ENCODE measurements around the gene OR7A17. TPM values are rescaled to one million over a fixed set of nuclear protein-coding genes. Genes with fewer than 3 reads are reported as not detected.

Gene OR7A17
- total and polyA plus RNA-seq, 2 of the 8 experiments (the other 6 are each of a cell fraction or from before 2014, with no cell fraction given): not detected

GRCh38 chr19:14890643-14891379 lies 4.9 kb upstream of the OR7A17 start:
- H2BK12ac ChIP-seq (ENCODE audit: low read depth, low read length): no peak overlapping the region
- H4K5ac ChIP-seq (ENCODE audit: insufficient read length, low read depth, low read length): no peak overlapping the region
- no peak overlapping the region for H3K4me3 ChIP-seq (ENCODE audit: extremely low read depth in 1 of 4, insufficient read depth in 2 of 4, low read depth in 3 of 4, low read length in 4 of 4)
- no peaks in the 10 kb centered on the region for H3K36me3 ChIP-seq (ENCODE audit: control insufficient read depth in 2 of 4, insufficient read depth in 4 of 4, low read length in 3 of 4)
- no peak overlapping the region for H2BK5ac ChIP-seq (ENCODE audit: low read depth, low read length)
- POLR2A ChIA-PET (ENCODE audit: partially characterized antibody): no interaction called here
- no peak overlapping the region for H3K4me2 ChIP-seq (ENCODE audit: insufficient read depth in 1 of 2, low read depth in 2 of 2, low read length in 2 of 2)
- no peak overlapping the region for H4K8ac ChIP-seq (ENCODE audit: extremely low read depth, insufficient read depth, low read length)
- FAIRE-seq: no peak
- no peak overlapping the region for H3K27ac ChIP-seq (ENCODE audit: low read depth, low read length)
- 83% methylated on average over 10 of the region's 10 CpGs; no CpG with 5 or more reads in 1 of the 2 experiments for WGBS, 2 experiments (ENCODE audit: extremely low coverage in 1 of 2, insufficient coverage in 1 of 2, insufficient read length in 1 of 2, insufficient replicate concordance in 2 of 2, low coverage in 1 of 2, low lambda C conversion rate in 2 of 2, missing lambda C conversion rate in 1 of 2)
- no peaks in the 10 kb centered on the region for H3K79me2 ChIP-seq (ENCODE audit: control insufficient read depth in 1 of 2, insufficient read depth in 2 of 2, low read length in 2 of 2)
- no peaks in the 10 kb centered on the region for H3K79me1 ChIP-seq (ENCODE audit: low read depth, low read length)
- no peaks in the 10 kb centered on the region for H3K27me3 ChIP-seq (replicated peaks in 1 of 4; ENCODE audit: control insufficient read depth in 3 of 4, extremely low read depth in 1 of 4, insufficient read depth in 3 of 4, low read length in 3 of 4)
- CTCF ChIA-PET (ENCODE audit: partially characterized antibody): no interaction called here
- H3K9ac ChIP-seq (replicated peaks in 1 of 4; ENCODE audit: extremely low read depth in 1 of 4, low read depth in 3 of 4, low read length in 3 of 4): no peak overlapping the region
- H3K4me1 ChIP-seq (replicated peaks in 1 of 4; ENCODE audit: control insufficient read depth in 3 of 4, insufficient read depth in 4 of 4, low read length in 3 of 4): no peaks in the 10 kb centered on the region
- peaks cover 37 to 45% of the 10 kb centered on the region in 2 experiments for H3K9me3 ChIP-seq (ENCODE audit: insufficient read depth in 2 of 2, low read depth in 1 of 2, low read length in 1 of 2)
- H3K56ac ChIP-seq (replicated peaks; ENCODE audit: insufficient read length, low read depth, low read length): no peak overlapping the region
- H2BK20ac ChIP-seq (ENCODE audit: low read length): no peak overlapping the region
- H4K20me1 ChIP-seq (replicated peaks in 1 of 2; ENCODE audit: control insufficient read depth in 1 of 2, insufficient read depth in 2 of 2, low read length in 2 of 2): no peaks in the 10 kb centered on the region
- DNase-seq (ENCODE audit: low read depth in 1 of 2, low spot score in 2 of 2): no peak
- no peak overlapping the region for H2BK120ac ChIP-seq (replicated peaks; ENCODE audit: low read depth, low read length)
- H3K4ac ChIP-seq (replicated peaks; ENCODE audit: insufficient read length, low read depth, low read length): no peak overlapping the region
- H3K14ac ChIP-seq (ENCODE audit: insufficient read length): no peak overlapping the region
- H3K23ac ChIP-seq (ENCODE audit: insufficient read length): no peak overlapping the region
- H2AK5ac ChIP-seq (ENCODE audit: low read depth, low read length): no peak overlapping the region
- no peak overlapping the region for H4K91ac ChIP-seq (replicated peaks; ENCODE audit: insufficient read length, low read length)
- no peak overlapping the region for H2BK15ac ChIP-seq (ENCODE audit: low read length)
- no peak overlapping the region for H3K18ac ChIP-seq (ENCODE audit: extremely low read depth, low read length)
- no peak overlapping the region for H2AFZ ChIP-seq (ENCODE audit: low read length)
- H3K23me2 ChIP-seq (ENCODE audit: low read depth, low read length): no peaks in the 10 kb centered on the region
- TF ChIP-seq CHD2 (IDR thresholded peaks at IDR 0.05; ENCODE audit: low read length): no peak
- TF ChIP-seq SP4 (IDR thresholded peaks at IDR 0.05; ENCODE audit: low read length): no peak
- no peak for TF ChIP-seq SAP30 (IDR thresholded peaks at IDR 0.05; ENCODE audit: insufficient read depth, insufficient replicate concordance, low read length)
- TF ChIP-seq ASH2L (IDR thresholded peaks at IDR 0.05; ENCODE audit: low read length): no peak
- TF ChIP-seq TCF12 (IDR thresholded peaks at IDR 0.05; ENCODE audit: low read depth, low read length): no peak
- no peak for TF ChIP-seq RAD21 (IDR thresholded peaks at IDR 0.05 in 1 of 2, conservative IDR thresholded peaks at IDR 0.05 in 1 of 2; ENCODE audit: low read depth in 2 of 2, low read length in 2 of 2)
- TF ChIP-seq CEBPB (IDR thresholded peaks at IDR 0.05; ENCODE audit: low read depth, low read length): no peak
- no peak for TF ChIP-seq POLR2A (IDR thresholded peaks at IDR 0.05; ENCODE audit: control extremely low read depth in 1 of 2, low read depth in 2 of 2, low read length in 2 of 2)
- no peak for TF ChIP-seq GABPA (IDR thresholded peaks at IDR 0.05; ENCODE audit: borderline replicate concordance, insufficient read depth, low read length)
- TF ChIP-seq ATF3 (IDR thresholded peaks at IDR 0.05; ENCODE audit: insufficient read depth, low read depth, low read length): no peak
- TF ChIP-seq RXRA (IDR thresholded peaks at IDR 0.05; ENCODE audit: insufficient read depth, low read depth, low read length): no peak
- no peak for TF ChIP-seq SUZ12 (IDR thresholded peaks at IDR 0.05; ENCODE audit: low read length)
- no peak for TF ChIP-seq TAF7 (optimal IDR thresholded peaks at IDR 0.05; ENCODE audit: borderline replicate concordance, low read depth, low read length)
